PC-9 (cell line): ENCODE results near the gene ZNF467.

Experiments
- EZH2 ChIP-seq: fragments of 200-600 bp; sonication (generic); IDR thresholded peaks from 2 replicates; pipeline ENCODE4 v1.8.0; 2017; ENCODE audit warnings: antibody characterized with exemption, low read depth
- TF ChIP-seq, protein P1 (sequence below): fragments of 200-600 bp; sonication (generic); conservative IDR thresholded peaks from 2 replicates; pipeline ENCODE4 v1.6.1; 2017; ENCODE audit warnings: mixed run types, antibody characterized with exemption, mild to moderate bottlenecking, moderate library complexity

DNA sequence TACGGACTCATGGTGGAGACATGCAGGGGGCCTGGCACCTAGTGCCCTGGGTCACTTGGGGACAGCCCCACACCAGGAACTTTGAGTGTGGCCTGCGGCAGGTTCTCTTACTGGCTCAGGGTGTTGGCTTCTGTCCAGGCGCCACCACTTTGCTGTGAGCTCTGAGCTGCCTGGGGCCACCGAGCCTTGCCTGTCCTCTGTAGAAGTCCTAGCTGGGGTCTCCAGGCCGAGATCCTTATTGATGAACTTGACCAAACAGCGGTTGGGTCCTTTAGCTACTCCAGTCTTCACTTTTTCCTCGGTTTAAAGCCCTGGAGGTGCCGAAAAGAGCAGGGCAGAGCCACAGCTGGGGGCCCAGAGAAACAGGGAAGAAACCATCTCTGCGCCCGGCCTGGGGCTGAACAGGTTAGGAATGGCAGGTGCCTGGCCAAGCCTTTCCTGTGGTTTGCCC is 41.3 kb downstream of the ZNF467 start:
- TF ChIP-seq, protein P1, sequence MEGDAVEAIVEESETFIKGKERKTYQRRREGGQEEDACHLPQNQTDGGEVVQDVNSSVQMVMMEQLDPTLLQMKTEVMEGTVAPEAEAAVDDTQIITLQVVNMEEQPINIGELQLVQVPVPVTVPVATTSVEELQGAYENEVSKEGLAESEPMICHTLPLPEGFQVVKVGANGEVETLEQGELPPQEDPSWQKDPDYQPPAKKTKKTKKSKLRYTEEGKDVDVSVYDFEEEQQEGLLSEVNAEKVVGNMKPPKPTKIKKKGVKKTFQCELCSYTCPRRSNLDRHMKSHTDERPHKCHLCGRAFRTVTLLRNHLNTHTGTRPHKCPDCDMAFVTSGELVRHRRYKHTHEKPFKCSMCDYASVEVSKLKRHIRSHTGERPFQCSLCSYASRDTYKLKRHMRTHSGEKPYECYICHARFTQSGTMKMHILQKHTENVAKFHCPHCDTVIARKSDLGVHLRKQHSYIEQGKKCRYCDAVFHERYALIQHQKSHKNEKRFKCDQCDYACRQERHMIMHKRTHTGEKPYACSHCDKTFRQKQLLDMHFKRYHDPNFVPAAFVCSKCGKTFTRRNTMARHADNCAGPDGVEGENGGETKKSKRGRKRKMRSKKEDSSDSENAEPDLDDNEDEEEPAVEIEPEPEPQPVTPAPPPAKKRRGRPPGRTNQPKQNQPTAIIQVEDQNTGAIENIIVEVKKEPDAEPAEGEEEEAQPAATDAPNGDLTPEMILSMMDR, result no peak
- no peak for TF ChIP-seq EZH2
